Measurements from ENCODE around the gene GNE.
"Not testable (repeated sequence)": the region's sequence is repeated elsewhere in the genome, so short reads cannot be mapped to it uniquely, and the experiment has no call there.

Gene GNE

DNA sequence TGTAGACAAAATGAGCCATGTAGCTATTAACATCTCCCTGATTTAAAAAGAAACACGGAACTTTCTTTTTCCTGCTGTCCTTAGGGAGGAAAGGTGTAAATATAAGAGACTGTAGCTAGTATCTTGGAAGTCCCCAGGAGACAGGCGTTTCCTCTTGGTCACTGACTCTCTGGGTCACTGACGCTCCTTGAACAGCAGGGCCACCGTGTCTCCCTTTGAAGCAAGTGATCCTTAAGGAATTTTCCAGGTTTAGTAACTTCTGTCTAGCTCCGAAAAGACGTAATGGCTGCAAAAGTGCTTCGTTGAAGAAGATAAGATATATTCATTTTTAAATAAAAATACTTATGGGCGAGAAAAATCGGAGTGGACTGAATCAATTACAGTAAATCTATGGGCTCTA, 68.3 kb downstream of the GNE start:
- H3K27ac ChIP-seq (ENCODE audit: low read depth, low read length, poor library complexity, severe bottlenecking), result no peak overlapping the region

DNA sequence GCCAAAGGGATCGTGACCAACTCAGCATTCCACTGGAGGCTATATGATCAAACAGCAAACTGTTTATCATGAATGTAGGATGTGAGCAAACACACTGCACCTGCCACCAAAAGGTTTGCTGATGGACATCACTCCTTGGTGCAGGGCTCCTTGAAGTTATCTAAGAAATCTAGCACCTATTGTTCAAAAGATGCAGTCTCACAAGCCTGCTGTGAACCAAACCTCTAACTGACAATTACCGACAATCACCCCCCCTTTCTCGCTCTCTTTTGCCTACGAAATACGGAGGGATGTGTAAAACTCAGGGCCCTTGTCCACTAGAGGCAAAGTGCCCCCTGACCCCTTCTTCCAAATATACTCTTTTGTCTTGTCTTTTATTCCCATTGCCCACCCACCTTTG, 70.0 kb downstream of the GNE start:
- TF ChIP-seq EZH2 (IDR thresholded peaks at IDR 0.05; ENCODE audit: borderline replicate concordance, low read length), result no peak
- TF ChIP-seq, protein P1, sequence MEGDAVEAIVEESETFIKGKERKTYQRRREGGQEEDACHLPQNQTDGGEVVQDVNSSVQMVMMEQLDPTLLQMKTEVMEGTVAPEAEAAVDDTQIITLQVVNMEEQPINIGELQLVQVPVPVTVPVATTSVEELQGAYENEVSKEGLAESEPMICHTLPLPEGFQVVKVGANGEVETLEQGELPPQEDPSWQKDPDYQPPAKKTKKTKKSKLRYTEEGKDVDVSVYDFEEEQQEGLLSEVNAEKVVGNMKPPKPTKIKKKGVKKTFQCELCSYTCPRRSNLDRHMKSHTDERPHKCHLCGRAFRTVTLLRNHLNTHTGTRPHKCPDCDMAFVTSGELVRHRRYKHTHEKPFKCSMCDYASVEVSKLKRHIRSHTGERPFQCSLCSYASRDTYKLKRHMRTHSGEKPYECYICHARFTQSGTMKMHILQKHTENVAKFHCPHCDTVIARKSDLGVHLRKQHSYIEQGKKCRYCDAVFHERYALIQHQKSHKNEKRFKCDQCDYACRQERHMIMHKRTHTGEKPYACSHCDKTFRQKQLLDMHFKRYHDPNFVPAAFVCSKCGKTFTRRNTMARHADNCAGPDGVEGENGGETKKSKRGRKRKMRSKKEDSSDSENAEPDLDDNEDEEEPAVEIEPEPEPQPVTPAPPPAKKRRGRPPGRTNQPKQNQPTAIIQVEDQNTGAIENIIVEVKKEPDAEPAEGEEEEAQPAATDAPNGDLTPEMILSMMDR (IDR thresholded peaks at IDR 0.05; ENCODE audit: low read length), result no peak
- Histone ChIP-seq H3K9ac (ENCODE audit: low read length) (no peak overlapping the region), H3F3A (ENCODE audit: insufficient read depth, low read length) (no peaks in the 10 kb centered on the region), H2AFZ (ENCODE audit: low read length) (no peak overlapping the region), H3K4me1 (ENCODE audit: insufficient read depth, low read length, severe bottlenecking) (peaks cover 23% of the 10 kb centered on the region), H4K20me1 (ENCODE audit: insufficient read depth, low read length) (no peaks in the 10 kb centered on the region), H3K4me2 (ENCODE audit: low read length) (no peak overlapping the region), H3K27ac (ENCODE audit: low read depth, low read length, poor library complexity, severe bottlenecking) (no peak overlapping the region), H3K79me2 (ENCODE audit: insufficient read depth, low read length) (peaks cover 22% of the 10 kb centered on the region), H3K4me3 (ENCODE audit: low read depth, low read length, poor library complexity, severe bottlenecking) (no peak overlapping the region), H3K9me2 (ENCODE audit: low read depth, low read length) (no peaks in the 10 kb centered on the region), H3K9me3 (ENCODE audit: low read length) (no peaks in the 10 kb centered on the region), H3K27me3 (ENCODE audit: insufficient read depth, low read length) (no peaks in the 10 kb centered on the region), H3K36me3 (ENCODE audit: insufficient read depth, low read length) (peaks cover 6% of the 10 kb centered on the region; the same call in 1 of the 2 replicates)

More for the DNA sequence above, 68.3 kb downstream of the GNE start:
- peaks cover 36% of the 10 kb centered on the region for H3K4me1 ChIP-seq (ENCODE audit: insufficient read depth, low read length, severe bottlenecking)
- no peaks in the 10 kb centered on the region for H3K27me3 ChIP-seq (ENCODE audit: insufficient read depth, low read length)
- H3K9me2 ChIP-seq (ENCODE audit: low read depth, low read length), result no peaks in the 10 kb centered on the region
- H3K9me3 ChIP-seq (ENCODE audit: low read length), result no peaks in the 10 kb centered on the region
- peak overlapping the region; percentile 60; the same call in 1 of the 2 replicates for H2AFZ ChIP-seq (ENCODE audit: low read length)
- no peaks in the 10 kb centered on the region for H4K20me1 ChIP-seq (ENCODE audit: insufficient read depth, low read length)
- H3K4me2 ChIP-seq (ENCODE audit: low read length), result peak overlapping the region; percentile 97
- H3F3A ChIP-seq (ENCODE audit: insufficient read depth, low read length), result no peaks in the 10 kb centered on the region
- H3K4me3 ChIP-seq (ENCODE audit: low read depth, low read length, poor library complexity, severe bottlenecking), result peak overlapping the region; percentile 92
- peaks cover 22% of the 10 kb centered on the region; the same call in 1 of the 2 replicates for H3K36me3 ChIP-seq (ENCODE audit: insufficient read depth, low read length)
- H3K9ac ChIP-seq (ENCODE audit: low read length), result peak overlapping the region; percentile 90
- peaks cover 40% of the 10 kb centered on the region for H3K79me2 ChIP-seq (ENCODE audit: insufficient read depth, low read length)
- TF ChIP-seq EZH2 (IDR thresholded peaks at IDR 0.05; ENCODE audit: borderline replicate concordance, low read length), result no peak
- TF ChIP-seq, protein P1 (IDR thresholded peaks at IDR 0.05; ENCODE audit: low read length), result no peak

DNA sequence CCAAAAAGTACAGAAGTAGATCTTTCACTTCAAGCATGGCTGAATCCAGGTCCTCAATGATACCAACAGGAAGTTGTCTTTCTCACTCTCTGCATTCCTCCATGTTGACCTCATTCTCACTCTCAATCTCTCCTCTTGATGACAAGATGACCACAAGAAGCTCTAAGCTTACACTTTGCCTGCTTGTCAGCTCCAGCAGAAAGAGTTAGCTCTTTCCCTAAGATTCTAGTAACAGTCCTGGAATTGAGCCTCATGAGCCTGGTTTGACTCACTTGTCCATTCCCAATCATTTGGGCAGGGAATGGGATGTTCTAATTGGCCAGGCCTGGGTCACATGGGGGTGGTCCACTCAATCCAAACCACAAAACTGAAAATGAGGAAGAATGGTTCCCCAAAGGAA, 70.8 kb downstream of the GNE start:
- H3K4me3 ChIP-seq (ENCODE audit: low read depth, low read length, poor library complexity, severe bottlenecking), result no peak overlapping the region
- no peak overlapping the region for H3K9ac ChIP-seq (ENCODE audit: low read length)
- H3K79me2 ChIP-seq (ENCODE audit: insufficient read depth, low read length), result peaks cover 14% of the 10 kb centered on the region
- no peak overlapping the region for H3K27ac ChIP-seq (ENCODE audit: low read depth, low read length, poor library complexity, severe bottlenecking)
- H3K27me3 ChIP-seq (ENCODE audit: insufficient read depth, low read length), result no peaks in the 10 kb centered on the region
- no peak overlapping the region for H3K4me2 ChIP-seq (ENCODE audit: low read length)
- no peaks in the 10 kb centered on the region for H3F3A ChIP-seq (ENCODE audit: insufficient read depth, low read length)
- peaks cover under 1% of the 10 kb centered on the region; the same call in 1 of the 2 replicates for H3K36me3 ChIP-seq (ENCODE audit: insufficient read depth, low read length)
- H4K20me1 ChIP-seq (ENCODE audit: insufficient read depth, low read length), result no peaks in the 10 kb centered on the region
- H3K4me1 ChIP-seq (ENCODE audit: insufficient read depth, low read length, severe bottlenecking), result peaks cover 15% of the 10 kb centered on the region
- no peaks in the 10 kb centered on the region for H3K9me2 ChIP-seq (ENCODE audit: low read depth, low read length)
- H2AFZ ChIP-seq (ENCODE audit: low read length), result no peak overlapping the region
- no peaks in the 10 kb centered on the region for H3K9me3 ChIP-seq (ENCODE audit: low read length)
- TF ChIP-seq EZH2 (IDR thresholded peaks at IDR 0.05; ENCODE audit: borderline replicate concordance, low read length), result no peak
- TF ChIP-seq, protein P1 (IDR thresholded peaks at IDR 0.05; ENCODE audit: low read length), result no peak

DNA sequence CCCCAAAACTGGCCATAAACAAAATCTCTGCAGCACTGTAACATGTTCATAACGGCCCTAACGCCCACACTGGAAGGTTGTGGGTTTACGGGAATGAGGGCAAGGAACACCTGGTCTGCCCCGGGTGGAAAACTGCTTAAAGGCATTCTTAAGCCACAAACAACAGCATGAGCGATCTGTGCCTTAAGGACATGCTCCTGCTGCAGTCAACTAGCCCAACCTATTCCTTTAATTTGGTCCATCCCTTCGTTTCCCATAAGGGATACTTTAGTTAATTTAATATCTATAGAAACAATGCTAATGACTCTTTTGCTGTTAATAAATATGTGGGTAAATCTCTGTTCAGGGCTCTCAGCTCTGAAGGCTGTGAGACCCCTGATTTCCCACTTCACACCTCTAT, 78.0 kb downstream of the GNE start:
- not testable (repeated sequence) for H3K9me3 ChIP-seq (ENCODE audit: low read length); H3K4me1 ChIP-seq (ENCODE audit: insufficient read depth, low read length, severe bottlenecking); H3K4me2 ChIP-seq (ENCODE audit: low read length); H3K27me3 ChIP-seq (ENCODE audit: insufficient read depth, low read length); H3F3A ChIP-seq (ENCODE audit: insufficient read depth, low read length); H4K20me1 ChIP-seq (ENCODE audit: insufficient read depth, low read length); H3K79me2 ChIP-seq (ENCODE audit: insufficient read depth, low read length); H3K27ac ChIP-seq (ENCODE audit: low read depth, low read length, poor library complexity, severe bottlenecking); H3K9me2 ChIP-seq (ENCODE audit: low read depth, low read length); H2AFZ ChIP-seq (ENCODE audit: low read length); H3K36me3 ChIP-seq (ENCODE audit: insufficient read depth, low read length); H3K9ac ChIP-seq (ENCODE audit: low read length); H3K4me3 ChIP-seq (ENCODE audit: low read depth, low read length, poor library complexity, severe bottlenecking)

Measured in OCI-LY1 (cell line).